HG03060 (cell line): ENCODE results near the gene PREX1.

ENCODE experiments used
- ATAC-seq: cut with Tn5 transposase; IDR thresholded peaks from one replicate; pipeline ENCODE4 v1.9.1; 2021; ENCODE audit warnings: low read depth, moderate number of reproducible peaks; ENCODE audit not compliant: unreplicated experiment

PREX1 gene

DNA sequence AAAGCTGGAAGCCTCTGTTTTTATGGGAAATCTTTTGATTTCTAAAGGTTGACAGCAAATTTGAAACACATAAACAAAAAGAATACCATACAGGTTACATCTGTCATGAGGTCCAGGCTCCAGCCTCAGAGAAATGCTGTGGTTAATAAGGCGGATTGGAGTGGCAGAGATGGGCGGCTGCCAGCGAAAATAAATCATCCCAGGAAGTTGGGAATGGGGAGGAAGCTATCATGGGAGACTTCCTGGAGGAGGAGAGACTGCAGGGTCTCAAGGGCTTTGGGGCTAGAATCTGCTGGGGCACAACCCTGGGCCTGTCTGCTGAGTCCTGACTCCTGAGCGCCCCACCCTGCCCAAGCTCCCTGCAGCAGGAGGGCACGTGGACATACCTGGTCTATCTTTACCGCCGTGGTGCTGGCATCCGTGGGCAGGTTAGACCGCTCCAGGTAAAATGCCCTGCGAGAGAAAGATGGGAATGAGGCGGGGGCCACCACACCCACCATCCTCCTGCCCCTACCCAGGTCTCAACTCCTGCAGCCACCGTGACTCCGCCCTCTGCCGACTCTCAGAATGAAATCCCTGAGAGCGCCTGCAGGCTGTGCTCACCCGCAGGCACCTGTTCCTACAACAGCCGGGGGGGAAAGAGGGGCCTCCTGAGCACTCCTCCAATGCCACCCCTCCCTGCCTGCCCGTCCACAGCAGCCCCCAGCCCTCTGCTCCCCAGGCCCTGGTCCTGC, 197.3 kb downstream of the PREX1 start:
- ATAC-seq: no peak

DNA sequence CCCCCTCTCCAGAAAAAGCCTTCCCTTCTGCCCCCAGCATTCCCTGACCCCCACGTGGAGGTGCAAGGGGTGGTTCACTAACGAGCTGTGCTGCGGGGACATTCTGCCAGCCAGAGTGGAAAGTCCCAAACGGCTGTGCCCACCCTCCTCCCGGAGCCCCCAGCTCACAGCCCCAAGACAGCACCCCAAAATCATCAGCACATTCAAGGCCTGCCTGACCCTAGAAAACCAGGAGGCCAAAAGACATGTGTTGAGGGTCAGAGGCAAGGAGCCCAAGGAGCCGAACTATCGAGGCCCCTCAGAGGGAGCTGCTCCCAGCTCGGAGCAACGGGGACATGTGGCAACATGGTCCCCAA, 197.9 kb downstream of the PREX1 start:
- ATAC-seq: no peak

DNA sequence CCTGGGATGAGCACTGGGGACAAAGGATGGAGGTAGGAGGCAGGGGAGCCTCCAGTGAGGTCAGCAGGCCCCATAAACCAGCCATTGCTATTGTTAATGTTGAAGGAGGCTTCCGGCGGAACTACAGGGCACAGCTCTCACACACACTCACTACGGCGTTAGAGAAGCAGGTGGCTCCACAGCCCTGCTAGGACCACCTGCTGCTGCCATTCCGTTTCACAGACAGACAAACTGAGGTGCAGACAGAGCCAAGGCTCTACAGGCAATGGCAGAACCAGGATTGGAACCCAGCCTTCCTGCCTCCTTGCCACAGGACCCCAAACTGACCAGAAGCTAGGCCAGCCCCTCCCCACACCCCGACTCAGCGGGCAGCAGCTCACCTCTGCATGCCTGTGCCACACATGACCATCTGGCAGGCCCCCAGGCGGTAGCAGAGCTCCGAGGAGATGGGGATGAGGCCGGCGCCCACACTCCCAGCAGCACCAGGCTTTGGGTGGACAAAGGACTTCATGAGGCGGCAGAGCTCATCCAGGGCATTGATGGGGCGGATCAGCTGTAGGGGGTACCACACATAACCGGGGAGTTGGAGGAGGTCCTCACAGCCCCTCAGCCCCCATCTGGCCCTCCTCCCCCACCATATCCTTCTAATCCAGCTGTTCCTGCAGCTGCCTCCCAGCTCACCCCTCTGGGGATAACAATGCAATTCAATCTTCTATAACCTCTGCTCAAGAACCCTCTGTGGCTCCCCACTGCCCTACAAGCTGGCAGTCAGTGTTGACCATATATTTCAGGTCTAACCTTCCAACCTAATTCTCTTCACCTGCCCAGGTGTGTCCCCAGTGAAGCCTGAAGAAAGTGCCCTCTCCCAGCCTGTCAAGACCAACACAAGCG, 198.5 kb downstream of the PREX1 start:
- no peak for ATAC-seq

DNA sequence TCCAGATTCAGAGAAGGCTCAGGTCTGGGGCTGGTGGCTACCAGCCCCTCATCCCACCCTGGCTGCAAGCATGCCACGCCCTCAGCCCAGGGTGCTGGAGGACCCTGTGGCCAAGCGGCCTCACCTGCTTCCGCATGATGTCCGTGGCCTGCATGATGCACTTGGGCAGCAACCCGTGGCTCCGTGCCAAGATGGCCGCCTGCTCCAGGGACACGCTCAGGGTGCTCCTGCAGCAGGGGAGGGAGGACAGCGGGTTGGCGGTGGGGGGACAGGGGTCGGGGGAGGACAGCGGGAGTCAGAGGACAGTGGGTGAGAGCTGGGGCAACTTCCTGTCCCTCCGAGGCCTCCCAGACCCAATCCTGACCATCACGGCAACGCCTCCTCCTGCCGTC, 200.1 kb downstream of the PREX1 start:
- no peak for ATAC-seq

DNA sequence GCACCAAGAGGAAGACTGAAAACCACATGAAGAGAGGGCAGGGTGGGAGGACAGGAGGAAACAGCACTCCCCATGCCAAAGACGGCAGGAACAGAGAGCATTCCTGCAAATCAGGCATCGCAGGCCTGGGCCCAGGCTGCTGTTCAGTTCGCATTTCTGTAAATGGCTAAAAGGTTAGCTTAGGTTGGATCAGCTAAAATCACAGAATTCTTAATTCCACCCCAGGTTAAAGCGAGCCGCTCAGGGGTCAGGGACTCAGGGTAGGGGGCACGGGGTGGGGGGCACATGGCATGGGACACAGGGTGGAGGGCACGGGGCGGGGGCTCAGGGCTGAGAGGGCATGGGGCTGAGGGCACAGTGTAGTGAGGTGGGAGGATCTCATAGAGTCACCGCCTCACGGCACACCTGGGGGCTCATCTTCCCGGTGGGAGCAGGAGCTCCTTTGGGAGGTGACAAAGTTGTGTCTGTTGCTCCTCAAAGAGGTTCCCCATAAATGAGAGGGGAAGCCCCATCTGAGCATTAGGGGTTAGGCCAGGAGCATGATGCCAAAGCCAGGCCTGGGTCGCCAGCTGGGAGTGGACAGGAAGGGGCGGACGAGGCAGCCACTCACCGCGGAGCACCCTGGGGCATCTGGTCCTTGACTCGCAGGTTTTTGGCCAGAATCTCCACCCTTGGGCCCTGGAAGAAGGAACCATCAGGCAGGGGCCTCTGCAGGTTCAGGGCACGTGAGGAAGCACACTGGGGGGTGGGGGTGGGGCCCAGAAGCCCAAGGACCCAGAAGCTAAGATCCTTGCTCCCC, 200.7 kb downstream of the PREX1 start:
- no peak for ATAC-seq

DNA sequence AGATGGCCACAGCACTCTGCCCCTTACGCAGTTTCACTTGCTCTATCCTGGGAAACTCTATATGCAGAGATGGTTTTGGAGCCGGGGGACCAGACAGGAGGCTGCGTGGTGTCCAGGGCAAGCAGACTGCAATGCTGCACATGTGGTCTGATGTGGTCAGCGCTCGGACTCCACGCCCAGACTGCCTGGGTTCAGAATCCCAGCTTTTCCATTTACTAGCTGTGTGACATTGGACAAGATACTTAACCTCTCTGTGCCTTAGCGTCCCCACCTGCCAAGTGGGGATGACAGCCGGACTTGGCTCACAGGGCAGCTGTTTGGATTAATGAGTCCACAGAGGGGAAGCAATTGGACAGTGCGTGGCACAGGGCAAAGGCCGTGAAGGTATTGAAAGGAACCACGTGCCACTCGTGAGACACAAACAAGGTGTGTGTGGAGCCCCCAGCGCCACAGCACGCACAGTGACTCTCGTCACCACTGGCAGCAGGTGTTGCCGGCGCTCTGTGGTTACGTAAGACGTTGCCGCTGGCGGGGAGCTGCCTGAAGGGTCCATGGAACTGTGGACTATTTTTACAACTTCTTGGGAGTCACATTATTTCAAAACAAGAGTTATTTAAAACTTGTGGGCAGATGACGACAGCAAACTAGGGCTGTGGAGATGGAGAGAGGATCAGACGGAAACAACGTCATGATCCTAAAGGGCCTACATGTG, 201.4 kb downstream of the PREX1 start:
- ATAC-seq: no peak

DNA sequence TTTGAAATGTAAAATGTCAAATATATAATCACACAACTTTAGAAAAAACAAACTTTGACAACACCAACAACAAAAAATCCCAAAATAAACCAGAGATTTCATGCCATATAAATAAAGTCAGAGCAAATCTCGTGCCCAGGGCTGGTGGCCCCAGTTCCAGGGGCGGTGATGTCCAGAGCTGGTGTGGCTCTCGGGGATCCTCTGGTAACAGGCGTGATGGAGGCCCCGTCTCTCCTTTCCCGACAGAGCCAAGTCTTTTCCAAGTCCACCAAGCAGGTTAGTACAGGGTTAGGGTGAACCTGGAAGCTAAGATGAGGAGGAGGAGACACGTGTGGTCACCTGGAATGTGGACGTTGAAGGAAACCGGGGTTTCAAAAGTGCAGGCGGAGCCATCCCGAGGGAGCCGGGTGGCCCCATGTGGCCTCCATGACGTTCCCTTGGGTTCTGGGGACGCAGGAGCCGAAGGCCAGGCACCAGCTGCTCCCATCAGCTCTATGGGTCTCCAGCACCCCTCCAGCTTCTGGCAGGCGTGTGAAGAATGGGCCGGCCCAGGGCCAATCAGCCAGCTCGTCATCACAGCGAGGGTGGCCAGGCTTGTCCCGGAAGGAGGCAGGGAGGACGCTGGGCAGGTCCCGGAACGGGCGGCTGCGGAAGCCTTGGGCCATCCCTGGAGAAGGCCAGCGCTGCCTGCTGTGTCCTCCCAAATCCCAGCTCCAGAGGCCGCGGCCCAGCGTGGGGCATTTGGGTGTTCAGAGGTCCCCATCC, 202.5 kb downstream of the PREX1 start:
- no peak for ATAC-seq

DNA sequence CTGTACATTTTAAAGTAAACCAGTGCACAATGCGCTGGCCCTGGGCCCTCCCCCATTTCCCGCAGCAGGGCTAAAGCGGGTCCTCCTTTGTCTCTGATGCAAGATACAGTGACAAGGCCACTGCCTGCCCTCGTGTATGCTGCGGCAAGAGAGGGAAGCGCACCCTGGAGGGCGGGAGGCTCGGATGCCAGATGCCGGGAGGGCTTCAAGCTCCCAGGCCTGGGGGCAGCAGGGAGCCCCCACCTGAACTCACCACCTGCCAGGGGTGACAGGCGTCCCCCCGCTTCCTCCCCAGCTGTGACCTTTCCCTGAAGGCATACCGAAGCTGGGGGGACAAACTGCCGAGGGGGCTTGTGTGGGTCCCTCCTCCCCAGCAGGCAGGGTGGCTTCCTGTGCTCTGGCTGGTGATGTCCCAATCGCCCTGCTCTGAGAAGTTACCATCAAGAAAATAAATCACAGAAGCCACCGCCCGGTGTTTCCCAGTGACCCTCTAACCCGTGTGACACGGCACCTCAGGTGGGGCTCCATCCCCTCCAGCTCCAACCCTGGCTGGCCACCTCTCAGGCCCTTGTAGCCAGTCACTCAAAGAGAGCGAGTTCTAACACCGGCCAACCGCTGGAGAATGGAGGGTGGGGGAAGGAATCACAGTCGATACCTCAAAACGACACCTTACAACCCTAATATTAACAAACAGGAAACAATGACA, 203.3 kb downstream of the PREX1 start:
- ATAC-seq: no peak

DNA sequence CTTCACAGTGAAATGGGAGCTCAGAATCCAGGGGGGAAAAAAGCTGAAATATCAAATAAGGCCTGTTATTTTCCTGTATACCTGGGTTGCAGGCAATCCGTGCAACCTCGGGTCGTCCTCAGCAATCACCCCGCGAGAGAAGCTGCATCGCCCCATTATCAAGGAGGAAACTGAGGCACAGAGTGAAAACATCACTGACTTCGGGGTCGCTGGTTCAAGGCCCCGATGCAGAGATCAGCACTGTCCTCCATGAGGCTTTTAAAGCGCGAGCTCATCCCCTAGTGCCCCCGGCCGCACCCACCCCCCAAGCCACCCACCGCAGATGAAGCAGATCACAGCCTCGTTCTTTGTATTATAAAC, 203.9 kb downstream of the PREX1 start:
- no peak for ATAC-seq

DNA sequence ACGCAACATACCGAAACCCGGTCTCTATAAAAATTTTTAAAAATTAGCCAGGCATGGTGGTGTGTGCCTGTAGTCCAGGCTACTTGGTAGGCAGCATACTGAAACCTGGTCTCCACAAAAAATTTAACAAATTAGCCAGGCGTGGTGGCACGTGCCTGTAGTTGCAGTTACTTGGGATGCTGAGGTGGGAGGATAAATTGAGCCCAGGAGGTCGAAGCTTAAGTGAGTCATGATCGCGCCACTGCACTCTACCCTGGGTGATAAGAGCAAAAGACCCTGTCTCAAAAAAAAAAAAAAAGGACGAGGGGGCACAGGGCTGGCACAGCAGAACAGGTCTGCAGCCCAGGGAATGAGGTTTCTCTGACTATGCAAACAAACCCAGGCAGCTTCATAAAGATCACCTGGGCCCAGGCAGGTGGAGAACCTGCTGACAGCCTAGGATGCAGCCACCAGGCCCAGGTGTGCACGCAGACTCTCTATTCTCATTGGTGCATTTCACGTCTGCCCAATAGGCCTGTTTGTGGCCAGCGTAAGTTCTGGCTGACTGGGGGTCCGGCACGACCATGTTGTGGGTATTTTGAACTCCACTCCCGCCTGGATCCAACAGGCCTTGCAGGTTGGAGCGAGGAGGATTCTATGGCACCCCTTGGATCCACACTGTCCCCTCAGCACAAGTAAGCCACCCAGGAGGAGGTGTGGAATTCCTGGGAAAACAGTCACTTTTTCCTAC, 204.5 kb downstream of the PREX1 start:
- ATAC-seq: no peak

DNA sequence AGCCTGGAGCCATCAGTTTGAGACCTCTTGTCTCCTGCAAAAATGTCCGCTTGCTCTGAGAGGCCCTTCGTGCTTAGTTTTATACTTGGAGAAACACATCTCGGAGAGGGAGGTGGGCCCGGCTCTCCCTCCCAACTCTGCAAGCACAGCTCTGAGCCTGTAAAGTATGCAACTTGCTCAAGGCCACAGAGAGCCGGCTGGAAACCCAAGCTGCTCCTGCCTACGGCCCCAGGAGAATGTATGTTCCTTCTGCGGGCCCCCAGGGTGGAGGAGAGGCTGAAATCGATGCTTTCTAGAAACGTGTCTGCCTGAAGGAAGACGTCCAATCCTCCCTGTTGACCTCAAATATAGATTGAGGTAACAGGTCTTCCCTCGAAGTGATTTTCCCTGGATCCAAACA, 205.4 kb downstream of the PREX1 start:
- no peak for ATAC-seq

DNA sequence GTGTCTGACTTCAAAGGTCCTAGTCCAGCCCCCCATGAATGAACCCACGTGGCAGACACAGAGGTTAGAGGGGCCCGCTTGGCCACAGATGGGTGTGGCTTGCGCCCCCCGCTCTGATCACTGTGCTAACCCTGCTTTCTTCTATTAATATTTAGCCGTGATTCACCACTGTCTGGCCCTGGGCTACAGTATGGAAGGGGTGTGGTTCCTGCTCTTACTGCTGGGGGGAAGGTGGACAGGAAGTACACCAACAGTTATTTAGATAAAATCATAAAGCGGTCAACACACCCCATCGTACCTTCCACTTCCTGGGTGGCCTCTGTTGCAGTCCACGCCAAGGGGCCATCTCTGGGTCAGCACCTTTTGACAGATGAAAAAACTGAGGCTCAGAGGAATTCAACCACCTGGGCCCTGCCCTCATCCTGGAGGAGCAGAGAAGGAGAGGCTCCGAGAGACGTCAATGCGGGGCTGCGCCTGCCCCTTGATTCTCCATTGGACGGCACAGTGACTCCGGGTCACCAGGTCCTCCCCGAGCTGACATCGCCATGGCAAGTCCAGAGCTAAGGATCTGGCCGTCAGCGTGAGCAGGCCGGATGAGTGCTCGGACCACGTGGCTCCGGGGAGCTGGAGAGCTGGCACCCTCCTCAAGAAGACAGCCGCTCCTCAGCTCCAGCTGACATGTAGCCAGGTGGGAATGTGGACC, 206.3 kb downstream of the PREX1 start:
- no peak for ATAC-seq

DNA sequence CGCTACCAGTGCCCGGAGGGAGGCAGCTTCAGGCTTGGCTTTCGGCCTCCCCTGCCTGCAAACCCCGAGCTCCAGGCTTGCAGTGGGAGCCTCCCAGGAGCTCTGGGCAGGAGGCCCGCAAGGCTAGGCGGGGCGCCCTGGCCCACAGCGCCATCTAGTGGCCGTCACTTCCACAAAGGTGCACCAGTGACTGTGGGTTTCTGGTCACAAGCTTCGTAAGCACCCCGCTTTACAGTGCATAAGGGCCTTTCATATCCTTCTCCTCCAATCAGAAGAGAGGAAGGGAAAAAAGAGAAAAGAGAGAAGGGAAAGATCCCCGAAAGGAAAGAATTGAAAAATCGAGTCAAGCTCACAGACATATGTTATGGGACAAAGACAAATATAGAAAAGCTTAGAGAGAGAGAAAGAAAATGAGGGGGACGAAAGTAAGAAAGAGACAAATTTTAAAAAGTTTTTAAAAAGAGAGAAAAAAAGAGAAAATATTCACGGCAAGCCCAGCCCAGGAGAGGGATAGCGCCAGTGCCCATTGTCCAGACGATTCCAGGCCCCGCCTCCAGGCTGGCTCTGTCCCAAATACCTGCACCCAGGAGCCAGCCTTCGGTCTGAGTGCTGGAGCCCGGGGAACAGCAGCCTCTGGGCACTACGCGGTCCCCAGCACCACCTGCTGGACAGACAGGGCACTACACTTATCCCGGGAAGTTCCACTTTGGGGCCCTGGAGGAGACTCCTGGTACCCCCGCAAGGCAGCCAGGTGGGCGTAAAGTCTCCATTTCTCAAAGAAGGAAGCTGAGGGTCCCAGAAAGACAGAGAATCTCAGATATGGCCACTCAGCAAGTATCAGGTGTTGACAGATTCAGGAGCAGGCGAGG, 207.1 kb downstream of the PREX1 start:
- ATAC-seq: no peak

DNA sequence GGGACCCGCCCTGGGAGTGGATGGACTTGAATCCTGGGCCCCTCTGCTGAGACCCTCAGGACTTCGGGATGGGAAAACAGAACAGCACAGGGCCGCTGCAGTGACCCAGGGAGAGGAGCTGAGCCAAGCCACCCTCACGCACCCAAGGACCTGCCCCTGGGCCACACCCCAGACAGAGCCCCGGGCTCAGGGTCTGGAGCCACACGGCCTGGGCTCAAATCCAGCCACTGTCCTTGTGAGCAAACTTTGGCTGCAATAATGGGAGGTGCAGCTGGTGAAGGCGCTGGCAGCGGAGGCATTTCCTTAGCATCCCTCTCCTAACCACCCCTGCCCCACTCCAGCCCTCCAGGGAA, 207.7 kb downstream of the PREX1 start:
- no peak for ATAC-seq

DNA sequence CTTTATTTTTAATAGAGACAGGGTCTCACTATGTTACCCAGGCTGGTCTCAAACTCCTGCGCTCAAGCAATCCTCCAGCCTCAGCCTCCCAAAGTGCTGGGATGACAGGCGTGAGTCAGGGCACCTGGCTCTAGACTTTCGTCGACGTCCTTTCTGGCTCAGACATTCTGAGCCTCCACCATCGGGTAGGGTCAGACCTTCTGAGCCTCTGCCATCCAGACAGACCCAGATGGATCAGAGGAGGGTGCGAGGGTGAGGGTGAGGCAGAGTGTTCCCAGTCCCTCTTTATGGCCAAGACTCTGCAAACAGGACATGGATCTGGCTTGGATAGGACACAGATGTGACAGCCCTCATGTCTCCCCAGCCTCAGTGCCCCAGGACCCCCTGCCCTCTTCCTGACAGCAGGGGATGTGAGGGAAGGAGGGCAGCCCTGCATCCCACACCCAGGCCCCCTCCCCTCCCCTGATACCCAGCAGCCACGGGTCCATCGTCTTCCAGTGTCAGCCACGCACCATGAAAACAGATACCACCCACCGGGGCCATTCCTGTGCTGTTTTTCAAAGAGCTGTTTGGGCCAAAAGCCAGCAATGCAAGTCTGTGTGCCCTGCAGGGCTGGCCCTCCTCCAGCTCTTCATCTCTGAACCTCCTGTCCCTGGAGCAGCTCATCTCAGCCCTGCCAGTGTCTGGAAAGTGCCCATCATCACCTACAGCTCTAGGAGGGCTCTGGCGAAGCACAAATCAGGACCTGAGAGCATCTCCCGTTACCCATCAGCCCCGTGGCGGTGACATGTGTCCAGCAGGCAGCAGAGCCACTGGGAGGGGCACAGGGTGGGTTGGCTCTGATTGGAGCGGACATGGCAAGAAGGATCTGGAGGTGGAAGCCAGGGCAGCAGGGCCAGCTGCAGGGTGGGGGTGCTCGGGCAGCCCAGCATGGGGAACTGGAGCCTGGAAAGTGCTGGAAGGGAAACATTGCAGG, 208.4 kb downstream of the PREX1 start:
- ATAC-seq: no peak

DNA sequence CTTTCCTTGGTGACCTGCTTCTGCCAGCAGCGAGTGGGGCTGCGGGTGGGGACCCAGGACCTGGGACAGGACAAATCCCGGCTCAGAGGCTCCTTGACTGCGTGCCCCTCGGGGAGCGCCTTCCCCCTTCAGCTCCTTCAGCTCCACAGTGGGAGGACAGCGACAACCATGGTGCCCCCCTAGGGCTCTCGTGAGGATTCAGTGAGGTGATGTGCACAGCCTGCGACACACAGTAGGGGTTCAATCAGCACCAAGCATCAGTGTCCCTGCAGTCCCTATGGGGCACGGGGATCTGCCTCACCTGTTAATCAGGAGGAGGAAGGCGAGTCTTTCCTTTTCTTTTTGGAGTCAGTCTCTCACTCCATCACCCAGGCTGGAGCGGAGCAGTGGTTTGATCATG, 209.2 kb downstream of the PREX1 start:
- ATAC-seq: no peak
